Measurements from ENCODE around the gene HSD17B13.
"Not testable (repeated sequence)": the region's sequence is repeated elsewhere in the genome, so short reads cannot be mapped to it uniquely, and the experiment has no call there.

The HSD17B13 gene

GRCh38 chr4:87322754-87323153, at the start of gene HSD17B13:
TSS of gene HSD17B13 (minus strand) at chr4:87322882. CDS start at chr4:87322841, 41 bp downstream.
- no peak for DNase-seq

- DNase-seq = no peak
Observed at GRCh38 chr4:87370068-87370467, 47.4 kb upstream of the HSD17B13 start.

- DNase-seq = no peak
Observed at GRCh38 chr4:87366521-87367162, 44.0 kb upstream of the HSD17B13 start.

GRCh38 chr4:87365348-87365747, 42.7 kb upstream of the HSD17B13 start:
- DNase-seq = no peak

DNA sequence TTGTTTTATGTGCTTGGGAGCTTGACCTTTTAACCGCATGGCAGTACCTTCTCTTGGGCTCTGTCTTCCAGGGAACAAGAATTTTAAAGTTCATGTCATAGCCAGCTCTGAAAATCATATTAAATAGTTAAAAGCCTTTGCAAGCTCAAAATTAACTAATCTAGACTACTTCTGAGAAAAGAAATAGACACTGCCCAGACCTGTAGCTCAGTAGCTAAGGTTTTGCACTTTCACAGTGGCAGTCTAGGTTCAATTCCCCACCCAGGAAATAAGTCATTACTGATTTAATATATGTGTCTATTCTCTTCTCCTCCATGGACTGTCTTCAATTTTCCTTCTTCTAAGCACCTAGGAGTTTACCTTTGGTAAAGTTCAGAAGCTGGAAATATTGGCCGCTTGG, 40.9 kb upstream of the HSD17B13 start:
- no peak for DNase-seq

DNA sequence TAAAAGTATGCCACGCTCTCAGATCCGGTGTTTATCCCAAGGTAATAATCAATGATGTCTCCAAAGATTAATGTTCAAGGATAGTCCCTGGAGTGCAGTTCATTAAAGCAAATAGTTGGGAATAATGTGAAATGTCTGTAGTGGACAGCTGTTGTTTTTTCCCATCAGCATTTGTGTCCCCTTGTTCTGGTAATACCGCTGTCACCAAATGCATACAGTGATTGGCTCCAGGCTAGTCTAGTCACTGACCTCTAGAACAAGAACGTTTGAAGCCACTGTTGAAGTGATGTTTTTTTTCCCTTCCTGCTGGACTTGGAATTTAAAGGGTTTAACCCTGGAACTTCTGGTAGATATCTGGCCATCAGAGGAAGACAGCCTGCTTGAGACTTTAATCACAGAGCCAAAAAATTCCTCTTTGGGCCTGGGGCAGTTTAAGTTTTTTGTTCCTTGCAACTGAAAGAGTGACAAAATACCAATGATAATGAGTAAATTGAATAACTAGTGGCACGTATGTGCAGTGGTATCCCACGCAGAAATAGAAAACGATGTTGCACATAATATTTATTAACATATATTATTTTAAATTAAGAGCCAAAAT, 37.8 kb upstream of the HSD17B13 start:
- DNase-seq = no peak

DNA sequence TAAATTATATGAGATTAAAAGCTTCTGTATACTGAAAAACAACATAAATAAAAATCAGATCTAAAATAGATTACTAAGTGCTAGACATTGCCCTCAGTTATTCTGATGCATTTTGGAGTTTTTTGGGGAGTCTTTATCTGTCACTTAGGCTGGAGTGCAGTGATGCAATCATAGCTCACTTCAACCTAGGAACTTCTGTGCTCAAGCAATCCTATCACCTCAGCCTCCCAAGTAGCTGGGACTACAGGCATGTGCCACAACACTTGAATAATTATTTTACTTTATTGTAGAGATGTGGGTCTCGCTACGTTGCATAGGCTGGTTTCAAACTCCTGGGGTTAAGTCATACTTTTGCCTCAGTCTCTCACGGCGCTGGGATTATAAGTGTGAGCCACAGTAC, 36.6 kb upstream of the HSD17B13 start:
- DNase-seq = no peak

- no peak for DNase-seq
Observed at GRCh38 chr4:87356832-87357526, 34.3 kb upstream of the HSD17B13 start.

DNA sequence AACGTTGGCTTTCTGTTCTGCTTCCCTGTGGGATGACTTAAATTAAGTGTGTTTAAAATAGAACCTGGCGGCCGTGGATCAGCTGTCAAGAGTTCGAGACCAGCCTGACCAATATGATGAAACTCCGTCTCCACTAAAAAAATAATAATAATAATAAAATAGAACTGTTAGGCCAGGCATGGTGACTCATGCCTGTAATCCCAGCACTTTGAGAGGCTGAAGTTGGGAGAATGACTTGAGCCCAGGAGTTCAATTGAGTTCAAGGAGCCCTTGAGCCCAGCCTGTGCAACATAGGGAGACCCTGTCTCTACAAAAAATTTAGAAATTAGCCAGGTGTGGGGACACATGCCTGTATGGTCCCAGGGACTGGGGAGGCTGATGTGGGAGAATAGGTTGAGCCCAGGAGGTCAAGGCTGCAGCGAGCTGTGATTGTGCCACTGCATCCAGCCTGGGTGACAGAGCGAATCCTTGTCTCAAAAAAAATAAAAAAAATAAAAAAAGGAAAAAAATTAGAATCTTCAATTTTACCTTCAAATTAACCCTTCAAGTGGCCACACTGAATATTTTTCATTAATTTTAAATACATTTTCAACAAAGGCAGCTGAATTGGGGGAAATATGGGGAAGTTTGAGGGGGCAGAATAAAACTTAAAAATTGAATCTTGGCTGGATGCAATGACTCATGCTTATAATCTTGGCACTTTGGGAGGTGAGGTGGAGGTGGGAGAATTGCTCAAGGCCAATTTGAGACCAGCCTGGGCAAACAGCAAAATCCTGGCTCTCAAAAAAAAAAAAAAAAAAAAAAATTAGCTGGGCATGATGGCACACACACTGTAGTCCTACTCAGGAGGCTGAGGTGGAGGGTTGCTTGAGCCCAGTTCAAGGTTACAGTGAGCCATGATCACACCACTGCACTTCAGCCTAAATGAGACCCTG, 31.8 kb upstream of the HSD17B13 start:
- no peak for DNase-seq

GRCh38 chr4:87353592-87353991, 30.9 kb upstream of the HSD17B13 start:
- no peak for DNase-seq

GRCh38 chr4:87345139-87345538, 22.5 kb upstream of the HSD17B13 start:
- DNase-seq = no peak

DNA sequence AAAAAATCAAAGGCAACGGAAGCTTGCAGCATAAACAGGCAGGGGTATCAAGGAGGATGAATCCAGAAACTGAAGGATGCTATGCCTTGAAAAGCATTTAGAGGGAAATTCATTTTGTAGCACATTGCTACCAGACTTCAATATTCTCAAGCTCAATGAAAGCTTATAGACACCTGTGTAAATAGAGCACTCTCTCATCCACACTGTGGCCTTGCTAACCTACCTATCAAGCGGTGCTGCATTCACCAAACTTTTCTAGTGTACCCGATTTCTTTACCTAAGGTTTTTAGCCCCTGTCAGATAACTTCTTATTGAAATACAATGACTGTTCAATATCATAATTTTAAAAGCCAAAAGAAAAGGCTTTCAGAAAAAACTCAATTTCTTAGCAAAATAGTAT, 20.2 kb upstream of the HSD17B13 start:
- DNase-seq = no peak

GRCh38 chr4:87341954-87342635, 19.4 kb upstream of the HSD17B13 start:
- not testable (repeated sequence) for DNase-seq

- DNase-seq = no peak
Observed at GRCh38 chr4:87339440-87339839, 16.8 kb upstream of the HSD17B13 start.

DNA sequence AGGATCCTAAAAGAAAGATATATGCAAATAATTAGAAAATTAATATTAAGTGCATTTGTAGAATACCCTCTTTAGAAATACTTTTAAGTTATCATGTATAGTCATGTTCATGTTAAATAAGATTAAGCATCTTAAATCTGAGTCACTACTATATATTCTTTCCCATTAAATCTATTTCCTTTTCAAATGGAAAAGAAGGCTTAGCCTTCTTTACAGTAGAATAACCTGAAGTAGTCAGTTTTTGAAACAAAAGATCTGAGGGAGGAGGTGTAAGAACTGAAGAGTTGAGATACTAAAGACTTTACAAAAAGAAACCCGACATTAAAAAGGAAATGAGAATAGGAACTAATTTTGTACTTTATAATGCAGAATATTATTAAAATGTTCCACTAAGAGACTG, 14.7 kb upstream of the HSD17B13 start:
- no peak for DNase-seq

GRCh38 chr4:87333267-87333666, 10.6 kb upstream of the HSD17B13 start:
- DNase-seq = no peak

DNA sequence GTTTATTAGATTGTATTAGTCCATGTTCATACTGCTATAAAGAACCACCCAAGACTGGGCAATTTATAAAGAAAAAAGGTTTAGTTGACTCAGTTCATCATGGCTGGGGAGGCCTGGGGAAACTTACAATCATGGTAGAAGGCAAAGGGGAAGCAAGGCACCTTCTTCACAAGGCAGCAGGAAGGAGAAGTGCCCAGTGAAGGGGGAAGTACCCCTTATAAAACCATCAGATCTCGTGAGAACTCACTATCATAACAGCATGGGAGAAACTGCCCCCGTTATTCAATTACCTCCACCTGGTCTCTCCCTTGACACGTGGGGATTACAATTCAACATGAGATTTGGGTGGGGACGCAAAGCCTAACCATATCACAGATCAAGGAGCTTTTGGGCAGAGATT, 8.1 kb upstream of the HSD17B13 start:
- DNase-seq = no peak

DNA sequence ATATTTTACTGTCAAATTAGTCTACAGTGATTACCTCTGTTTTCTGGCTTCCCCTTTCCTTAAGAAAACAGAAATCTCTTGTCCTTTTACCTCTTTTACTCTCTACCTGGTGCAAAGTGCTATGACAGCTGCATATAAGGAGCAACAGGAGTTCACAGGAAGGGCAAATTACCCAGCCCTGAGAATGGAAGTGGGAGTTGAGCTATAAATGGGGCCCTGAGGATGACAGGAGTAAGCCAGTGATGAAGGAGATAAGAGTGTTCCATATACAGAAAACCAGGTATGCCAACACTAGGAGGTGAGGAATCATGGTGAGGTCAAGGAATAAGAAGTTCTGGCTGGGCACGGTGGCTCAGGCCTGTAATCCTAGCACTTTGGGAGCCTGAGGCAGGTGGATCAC, 4.5 kb upstream of the HSD17B13 start:
- DNase-seq = no peak

- DNase-seq = no peak
Observed at GRCh38 chr4:87326460-87326859, 3.8 kb upstream of the HSD17B13 start.

DNA sequence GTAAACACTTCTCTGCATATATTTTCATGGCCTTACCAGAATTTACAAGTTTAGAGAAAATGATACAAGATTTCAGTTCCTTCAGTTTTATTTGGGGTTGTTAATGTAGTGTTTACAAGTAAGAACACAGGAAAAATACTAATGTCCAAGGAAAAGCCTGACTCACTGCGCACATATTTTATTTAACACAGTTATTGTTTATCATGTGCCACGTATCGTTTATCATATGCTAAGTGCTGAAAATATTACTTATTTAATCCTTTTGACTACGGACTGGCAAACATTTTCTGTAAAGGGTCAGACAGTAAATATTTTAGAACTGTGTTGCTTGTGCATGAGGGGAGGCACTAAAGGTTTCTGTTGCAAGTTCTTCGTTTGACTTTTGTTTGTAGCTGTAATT, 794 bp downstream of the HSD17B13 start:
- no peak for DNase-seq

GRCh38 chr4:87317527-87317926, 5.2 kb downstream of the HSD17B13 start:
- DNase-seq = no peak

- no peak for DNase-seq
Observed at GRCh38 chr4:87316961-87317360, 5.7 kb downstream of the HSD17B13 start.

- not testable (repeated sequence) for DNase-seq
Observed at GRCh38 chr4:87315000-87315399, 7.7 kb downstream of the HSD17B13 start.
